Panc1 (cell line): ENCODE data around the gene PRDX1.

Experiments
- POLR2AphosphoS5 ChIP-seq: IDR thresholded peaks from 2 replicates; pipeline ENCODE4 v1.6.1; 2012; ENCODE audit warnings: mild to moderate bottlenecking, low read depth, low read length, moderate library complexity
- TF ChIP-seq, protein P1 (sequence below): fragments of 450-650 bp; IDR thresholded peaks from 2 replicates; pipeline ENCODE4 v1.5.1; 2017; ENCODE audit warnings: mild to moderate bottlenecking
- TF ChIP-seq, protein P2 (sequence below), 2 experiments: IDR thresholded peaks; 2 replicates each; pipeline ENCODE4 v1.6.1; 2011 to 2012; ENCODE audit warnings: low read depth in 2 of 2, control low read depth in 1 of 2, low read length in 1 of 2, mild to moderate bottlenecking in 1 of 2, moderate library complexity in 1 of 2; ENCODE audit not compliant: insufficient read depth in 1 of 2

DNA sequence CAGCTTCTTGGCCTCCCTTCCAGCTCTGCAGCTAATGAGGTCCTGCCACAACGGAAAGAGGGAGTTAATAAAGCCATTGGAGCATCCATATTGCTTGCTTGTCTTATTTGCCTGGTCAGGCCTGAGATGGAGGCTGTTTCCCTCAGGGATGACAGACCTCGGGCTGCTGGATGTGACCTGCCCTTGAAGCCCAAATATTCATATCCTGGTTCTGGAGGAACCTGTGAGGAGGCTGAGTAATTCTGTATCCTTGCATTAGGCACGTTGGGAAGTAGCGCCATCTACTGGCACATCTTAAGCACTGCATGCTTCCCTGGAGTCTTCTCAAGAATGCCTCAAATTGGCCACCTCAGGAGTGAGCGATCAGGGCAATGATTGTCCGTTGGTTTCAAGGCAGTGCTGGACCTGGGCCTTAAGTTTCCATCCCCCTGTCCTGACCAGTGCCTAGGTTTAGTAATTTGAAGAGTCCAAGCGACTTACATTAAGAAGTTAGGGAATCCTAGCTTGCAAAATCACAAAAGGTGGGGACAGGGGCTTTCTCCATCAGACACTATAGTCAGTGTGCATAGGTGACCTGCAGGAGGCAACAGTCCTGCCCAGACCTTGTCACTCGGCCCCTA, 48.4 kb upstream of the PRDX1 start:
- TF ChIP-seq, protein P1, sequence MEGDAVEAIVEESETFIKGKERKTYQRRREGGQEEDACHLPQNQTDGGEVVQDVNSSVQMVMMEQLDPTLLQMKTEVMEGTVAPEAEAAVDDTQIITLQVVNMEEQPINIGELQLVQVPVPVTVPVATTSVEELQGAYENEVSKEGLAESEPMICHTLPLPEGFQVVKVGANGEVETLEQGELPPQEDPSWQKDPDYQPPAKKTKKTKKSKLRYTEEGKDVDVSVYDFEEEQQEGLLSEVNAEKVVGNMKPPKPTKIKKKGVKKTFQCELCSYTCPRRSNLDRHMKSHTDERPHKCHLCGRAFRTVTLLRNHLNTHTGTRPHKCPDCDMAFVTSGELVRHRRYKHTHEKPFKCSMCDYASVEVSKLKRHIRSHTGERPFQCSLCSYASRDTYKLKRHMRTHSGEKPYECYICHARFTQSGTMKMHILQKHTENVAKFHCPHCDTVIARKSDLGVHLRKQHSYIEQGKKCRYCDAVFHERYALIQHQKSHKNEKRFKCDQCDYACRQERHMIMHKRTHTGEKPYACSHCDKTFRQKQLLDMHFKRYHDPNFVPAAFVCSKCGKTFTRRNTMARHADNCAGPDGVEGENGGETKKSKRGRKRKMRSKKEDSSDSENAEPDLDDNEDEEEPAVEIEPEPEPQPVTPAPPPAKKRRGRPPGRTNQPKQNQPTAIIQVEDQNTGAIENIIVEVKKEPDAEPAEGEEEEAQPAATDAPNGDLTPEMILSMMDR = peak; percentile 97
- TF ChIP-seq, protein P2, sequence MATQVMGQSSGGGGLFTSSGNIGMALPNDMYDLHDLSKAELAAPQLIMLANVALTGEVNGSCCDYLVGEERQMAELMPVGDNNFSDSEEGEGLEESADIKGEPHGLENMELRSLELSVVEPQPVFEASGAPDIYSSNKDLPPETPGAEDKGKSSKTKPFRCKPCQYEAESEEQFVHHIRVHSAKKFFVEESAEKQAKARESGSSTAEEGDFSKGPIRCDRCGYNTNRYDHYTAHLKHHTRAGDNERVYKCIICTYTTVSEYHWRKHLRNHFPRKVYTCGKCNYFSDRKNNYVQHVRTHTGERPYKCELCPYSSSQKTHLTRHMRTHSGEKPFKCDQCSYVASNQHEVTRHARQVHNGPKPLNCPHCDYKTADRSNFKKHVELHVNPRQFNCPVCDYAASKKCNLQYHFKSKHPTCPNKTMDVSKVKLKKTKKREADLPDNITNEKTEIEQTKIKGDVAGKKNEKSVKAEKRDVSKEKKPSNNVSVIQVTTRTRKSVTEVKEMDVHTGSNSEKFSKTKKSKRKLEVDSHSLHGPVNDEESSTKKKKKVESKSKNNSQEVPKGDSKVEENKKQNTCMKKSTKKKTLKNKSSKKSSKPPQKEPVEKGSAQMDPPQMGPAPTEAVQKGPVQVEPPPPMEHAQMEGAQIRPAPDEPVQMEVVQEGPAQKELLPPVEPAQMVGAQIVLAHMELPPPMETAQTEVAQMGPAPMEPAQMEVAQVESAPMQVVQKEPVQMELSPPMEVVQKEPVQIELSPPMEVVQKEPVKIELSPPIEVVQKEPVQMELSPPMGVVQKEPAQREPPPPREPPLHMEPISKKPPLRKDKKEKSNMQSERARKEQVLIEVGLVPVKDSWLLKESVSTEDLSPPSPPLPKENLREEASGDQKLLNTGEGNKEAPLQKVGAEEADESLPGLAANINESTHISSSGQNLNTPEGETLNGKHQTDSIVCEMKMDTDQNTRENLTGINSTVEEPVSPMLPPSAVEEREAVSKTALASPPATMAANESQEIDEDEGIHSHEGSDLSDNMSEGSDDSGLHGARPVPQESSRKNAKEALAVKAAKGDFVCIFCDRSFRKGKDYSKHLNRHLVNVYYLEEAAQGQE (IDR thresholded peaks at IDR 0.05; ENCODE audit: insufficient read depth in 1 of 2, low read depth in 2 of 2, low read length in 1 of 2) = no peak
- TF ChIP-seq POLR2AphosphoS5 = no peak; the same call in 1 of the 2 replicates
